B cell (primary cell): ENCODE data around the gene PIK3C3. TPM values are rescaled to one million over a fixed set of nuclear protein-coding genes. Genes with fewer than 3 reads are reported as not detected.

Experiments
- ATAC-seq: fragments of 200-7000 bp; cut with Tn5 transposase; one replicate; pipeline ENCODE4 v1.10.0; 2021; ENCODE audit warnings: low read depth, mild to moderate bottlenecking, moderate number of reproducible peaks, moderate library complexity
- CTCF ChIA-PET: fragments of 350-600 bp; sonication (Branson Sonifier 250); formaldehyde crosslinking; loops from one replicate; lab custom pipeline; 2021; ENCODE audit warnings: antibody characterized with exemption, inconsistent platforms; lab: Charles Lee
- POLR2A ChIA-PET: fragments of 350-600 bp; sonication (Branson Sonifier 250); formaldehyde crosslinking; loops from one replicate; lab custom pipeline; 2021; ENCODE audit warnings: antibody characterized with exemption; lab: Charles Lee
- DNase-seq: peaks from one replicate; pipeline ENCODE4 v3.0.0; 2013
- H2AFZ ChIP-seq: 2 replicates; pipeline ENCODE4 v1.6.1; 2012; ENCODE audit warnings: mild to moderate bottlenecking, low read depth, low read length; ENCODE audit not compliant: insufficient read depth, poor library complexity, severe bottlenecking
- H3K27ac ChIP-seq, 2 donors: 1 replicate in 1 of 2; 2 replicates in 1 of 2; pipeline ENCODE4 v1.5.1; 2012 to 2013; ENCODE audit warnings: low read length in 2 of 2, mild to moderate bottlenecking in 2 of 2, moderate library complexity in 1 of 2
- H3K27me3 ChIP-seq, 4 experiments: fragments of 200-600 bp in 1 of 4; sonication (generic) in 1 of 4; replicated peaks in 1 of 4; 1 replicate in 2 of 4; 2 replicates in 2 of 4; pipeline versions ENCODE4 v1.6.1 to v1.7.0; 2013 to 2016; ENCODE audit warnings: low read length in 3 of 4, mild to moderate bottlenecking in 2 of 4, mixed read lengths in 1 of 4, moderate library complexity in 1 of 4; ENCODE audit not compliant: insufficient read depth in 4 of 4, control insufficient read depth in 3 of 4; ENCODE audit errors: control extremely low read depth in 1 of 4
- H3K36me3 ChIP-seq, 2 experiments: replicated peaks in 1 of 2; 1 replicate in 1 of 2; 2 replicates in 1 of 2; pipeline versions ENCODE4 v1.6.1 to v1.7.1; 2013; ENCODE audit warnings: low read length in 1 of 2; ENCODE audit not compliant: insufficient read depth in 2 of 2, control insufficient read depth in 1 of 2; ENCODE audit errors: control extremely low read depth in 1 of 2, extremely low read depth in 1 of 2
- H3K4me1 ChIP-seq, 2 donors: fragments of 200-600 bp in 1 of 2; sonication (generic) in 1 of 2; 1 replicate in 1 of 2; 2 replicates in 1 of 2; pipeline versions ENCODE4 v1.5.1 to v1.6.1; 2013 to 2017; ENCODE audit warnings: low read length in 2 of 2; ENCODE audit not compliant: control insufficient read depth in 2 of 2, insufficient read depth in 2 of 2
- H3K4me2 ChIP-seq: replicated peaks from 2 replicates; pipeline ENCODE3; 2012; ENCODE audit warnings: mild to moderate bottlenecking, low read depth, low read length; ENCODE audit not compliant: poor library complexity, severe bottlenecking
- H3K4me3 ChIP-seq, 5 experiments: fragments of 200-600 bp in 1 of 5; sonication (generic) in 1 of 5; 1 replicate in 3 of 5; 2 replicates in 2 of 5; pipeline versions ENCODE4 v1.5.1 to v1.7.0; 2011 to 2016; ENCODE audit warnings: low read length in 4 of 5, mild to moderate bottlenecking in 4 of 5, low read depth in 2 of 5, control low read depth in 1 of 5, moderate library complexity in 1 of 5; ENCODE audit not compliant: insufficient read depth in 1 of 5; ENCODE audit errors: control extremely low read depth in 1 of 5, extremely low read depth in 1 of 5
- H3K79me2 ChIP-seq: fragments of 200-600 bp; sonication (generic); one replicate; pipeline ENCODE4 v1.6.0; 2016; ENCODE audit warnings: low read length; ENCODE audit not compliant: control insufficient read depth, insufficient read depth
- H3K9ac ChIP-seq: fragments of 200-600 bp; sonication (generic); 2 replicates; pipeline ENCODE4 v1.6.1; 2017; ENCODE audit warnings: mild to moderate bottlenecking, low read length, moderate library complexity
- H3K9me3 ChIP-seq, 3 donors: one replicate each; pipeline versions ENCODE4 v1.6.1 to v1.7.1; 2013; ENCODE audit warnings: low read length in 2 of 3; ENCODE audit not compliant: control insufficient read depth in 2 of 3, insufficient read depth in 1 of 3; ENCODE audit errors: control extremely low read depth in 1 of 3
- H4K20me1 ChIP-seq: 2 replicates; pipeline ENCODE4 v1.6.0; 2012; ENCODE audit warnings: mild to moderate bottlenecking, low read length; ENCODE audit not compliant: insufficient read depth, control insufficient read depth, poor library complexity, severe bottlenecking
- H3K27ac Mint-ChIP-seq: one replicate; pipeline ENCODE4 v1.8.0; 2021; ENCODE audit warnings: mixed read lengths
- H3K27me3 Mint-ChIP-seq: one replicate; pipeline ENCODE4 v1.8.0; 2021; ENCODE audit warnings: mixed read lengths
- H3K4me1 Mint-ChIP-seq: one replicate; pipeline ENCODE4 v1.8.0; 2021; ENCODE audit warnings: mixed read lengths
- H3K4me3 Mint-ChIP-seq: one replicate; pipeline ENCODE4 v1.8.0; 2021; ENCODE audit warnings: mixed read lengths
- H3K9me3 Mint-ChIP-seq: one replicate; pipeline ENCODE4 v1.8.0; 2022; ENCODE audit warnings: mixed read lengths; ENCODE audit not compliant: insufficient read depth
- EZH2 ChIP-seq: IDR thresholded peaks from 2 replicates; pipeline ENCODE4 v1.6.1; 2012; ENCODE audit warnings: borderline replicate concordance, low read depth, mild to moderate bottlenecking, moderate library complexity, low read length; ENCODE audit not compliant: insufficient read depth, poor library complexity, severe bottlenecking
- WGBS: methylation state at CpG from one replicate; pipeline ENCODE4 v1.1.5; 2013; ENCODE audit warnings: missing lambda C conversion rate; ENCODE audit not compliant: insufficient coverage; 5-methylcytosine and 5-hydroxymethylcytosine counted together
- intact Hi-C: fragments of 100-400 bp; cut with micrococcal nuclease; formaldehyde crosslinking; loops from one replicate; pipeline ENCODE4 v1.10.0; 2022
- polyA plus RNA-seq: library from polyadenylated mRNA; depleted of rRNA; stranded (reverse); fragments of >200 nt; gene quantifications from 2 replicates; pipeline ENCODE4 v1.2.3, GENCODE V29; 2012
- total RNA-seq, 2 donors: library from RNA; stranded (reverse); fragments of 120-200 nt in 1 of 2; gene quantifications; 1 replicate in 1 of 2; 2 replicates in 1 of 2; pipeline versions ENCODE4 v1.2.3 to v1.2.4, GENCODE V29; 2013 to 2022
- TF ChIP-seq, protein P1 (sequence below): fragments of 200-600 bp; IDR thresholded peaks from one replicate; pipeline ENCODE4 v1.8.0; 2022; ENCODE audit warnings: antibody characterized with exemption, mild to moderate bottlenecking

Gene PIK3C3
- total and polyA plus RNA-seq, 2 donors (not counting 1 experiment from before 2014, with no cell fraction given): 13.3 to 87.9 TPM

DNA sequence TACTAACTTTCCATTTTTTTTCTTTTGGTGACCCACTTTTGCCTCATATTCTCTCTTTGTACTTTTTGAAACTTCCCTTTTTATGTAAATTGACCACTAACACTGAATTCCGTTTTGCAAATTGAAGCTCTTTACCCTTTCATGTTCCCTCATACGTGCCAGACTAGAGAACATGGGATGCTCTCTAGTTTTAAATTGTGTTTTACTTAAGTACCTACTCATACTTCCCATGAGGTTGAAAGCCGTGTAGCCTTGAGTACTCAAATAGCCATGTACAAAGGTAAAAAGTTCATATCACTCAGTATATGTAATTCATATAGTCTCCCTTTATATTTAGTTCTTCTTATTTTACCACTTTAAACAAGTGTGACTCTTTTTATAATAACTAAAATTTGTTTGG, 119.7 kb downstream of the PIK3C3 start:
- Mint-ChIP-seq H3K4me1 (no peaks in the 10 kb centered on the region), H3K4me3 (no peak overlapping the region), H3K9me3 (no peaks in the 10 kb centered on the region), H3K27ac (no peak overlapping the region), H3K27me3 (no peaks in the 10 kb centered on the region)
- Histone ChIP-seq H2AFZ (no peak overlapping the region), H3K4me2 (no peak overlapping the region), H3K4me1 (no peaks in the 10 kb centered on the region), H3K4me3 (no peak overlapping the region), H3K27ac (no peak overlapping the region), H3K79me2 (no peaks in the 10 kb centered on the region), H3K9ac (no peak overlapping the region), H3K36me3 (peaks cover 13 to 26% of the 10 kb centered on the region in 2 experiments), H3K9me3 (no peaks in the 10 kb centered on the region), H3K27me3 (no peaks in the 10 kb centered on the region), H4K20me1 (no peaks in the 10 kb centered on the region)
- TF ChIP-seq, protein P1, sequence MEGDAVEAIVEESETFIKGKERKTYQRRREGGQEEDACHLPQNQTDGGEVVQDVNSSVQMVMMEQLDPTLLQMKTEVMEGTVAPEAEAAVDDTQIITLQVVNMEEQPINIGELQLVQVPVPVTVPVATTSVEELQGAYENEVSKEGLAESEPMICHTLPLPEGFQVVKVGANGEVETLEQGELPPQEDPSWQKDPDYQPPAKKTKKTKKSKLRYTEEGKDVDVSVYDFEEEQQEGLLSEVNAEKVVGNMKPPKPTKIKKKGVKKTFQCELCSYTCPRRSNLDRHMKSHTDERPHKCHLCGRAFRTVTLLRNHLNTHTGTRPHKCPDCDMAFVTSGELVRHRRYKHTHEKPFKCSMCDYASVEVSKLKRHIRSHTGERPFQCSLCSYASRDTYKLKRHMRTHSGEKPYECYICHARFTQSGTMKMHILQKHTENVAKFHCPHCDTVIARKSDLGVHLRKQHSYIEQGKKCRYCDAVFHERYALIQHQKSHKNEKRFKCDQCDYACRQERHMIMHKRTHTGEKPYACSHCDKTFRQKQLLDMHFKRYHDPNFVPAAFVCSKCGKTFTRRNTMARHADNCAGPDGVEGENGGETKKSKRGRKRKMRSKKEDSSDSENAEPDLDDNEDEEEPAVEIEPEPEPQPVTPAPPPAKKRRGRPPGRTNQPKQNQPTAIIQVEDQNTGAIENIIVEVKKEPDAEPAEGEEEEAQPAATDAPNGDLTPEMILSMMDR: no peak
- no peak for TF ChIP-seq EZH2
- POLR2A ChIA-PET: no interaction called here
- intact Hi-C loops: no loop called here
- no CpG with 5 or more reads among the region's 3 CpGs for WGBS
- ATAC-seq (no peak), DNase-seq (no peak)
- CTCF ChIA-PET: no interaction called here

DNA sequence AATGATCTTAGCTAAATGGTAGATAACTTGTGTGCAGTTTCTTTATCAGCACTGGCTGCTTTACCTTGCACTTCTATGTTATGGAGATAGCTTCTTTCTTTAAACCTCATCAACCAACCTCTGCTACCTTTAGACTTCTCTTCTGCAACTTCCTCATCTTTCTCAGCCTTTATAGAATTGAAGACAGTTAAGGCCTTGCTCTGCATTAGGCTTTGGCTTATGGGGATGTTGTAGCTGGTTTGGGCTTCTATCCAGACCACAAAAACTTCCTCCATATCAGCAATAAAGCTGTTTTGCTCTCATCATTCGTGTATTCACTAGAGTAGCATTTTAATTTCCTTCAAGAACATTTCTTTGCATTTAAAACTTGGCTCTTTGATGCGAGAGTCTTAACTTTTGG, 123.7 kb downstream of the PIK3C3 start:
- H3K27ac ChIP-seq: no peak overlapping the region
- no peaks in the 10 kb centered on the region for H3K4me1 ChIP-seq
- no peaks in the 10 kb centered on the region for H4K20me1 ChIP-seq
- CTCF ChIA-PET: no interaction called here
- no peak overlapping the region for H3K4me3 ChIP-seq
- Mint-ChIP-seq H3K4me1 (no peaks in the 10 kb centered on the region), H3K4me3 (no peak overlapping the region), H3K27ac (no peak overlapping the region), H3K27me3 (no peaks in the 10 kb centered on the region), H3K9me3 (no peaks in the 10 kb centered on the region)
- peaks cover 10 to 36% of the 10 kb centered on the region in 2 experiments for H3K36me3 ChIP-seq
- intact Hi-C loops: no loop called here
- WGBS: 42% methylated on average over 2 of the region's 2 CpGs
- DNase-seq (no peak), ATAC-seq (no peak)
- H3K79me2 ChIP-seq: no peaks in the 10 kb centered on the region
- H3K9ac ChIP-seq: no peak overlapping the region
- no peak overlapping the region for H2AFZ ChIP-seq
- H3K27me3 ChIP-seq: no peaks in the 10 kb centered on the region
- H3K9me3 ChIP-seq: no peaks in the 10 kb centered on the region
- H3K4me2 ChIP-seq: no peak overlapping the region
- no peak for TF ChIP-seq EZH2
- TF ChIP-seq, protein P1: no peak
- POLR2A ChIA-PET: no interaction called here
